HG03575 (cell line): ENCODE data around the gene OSBP2.

ENCODE experiments used
- ATAC-seq: cut with Tn5 transposase; IDR thresholded peaks from one replicate; pipeline ENCODE4 v1.9.1; 2021; ENCODE audit not compliant: unreplicated experiment, insufficient number of reproducible peaks, low FRiP score; ENCODE audit errors: extremely low read depth

Gene OSBP2

DNA sequence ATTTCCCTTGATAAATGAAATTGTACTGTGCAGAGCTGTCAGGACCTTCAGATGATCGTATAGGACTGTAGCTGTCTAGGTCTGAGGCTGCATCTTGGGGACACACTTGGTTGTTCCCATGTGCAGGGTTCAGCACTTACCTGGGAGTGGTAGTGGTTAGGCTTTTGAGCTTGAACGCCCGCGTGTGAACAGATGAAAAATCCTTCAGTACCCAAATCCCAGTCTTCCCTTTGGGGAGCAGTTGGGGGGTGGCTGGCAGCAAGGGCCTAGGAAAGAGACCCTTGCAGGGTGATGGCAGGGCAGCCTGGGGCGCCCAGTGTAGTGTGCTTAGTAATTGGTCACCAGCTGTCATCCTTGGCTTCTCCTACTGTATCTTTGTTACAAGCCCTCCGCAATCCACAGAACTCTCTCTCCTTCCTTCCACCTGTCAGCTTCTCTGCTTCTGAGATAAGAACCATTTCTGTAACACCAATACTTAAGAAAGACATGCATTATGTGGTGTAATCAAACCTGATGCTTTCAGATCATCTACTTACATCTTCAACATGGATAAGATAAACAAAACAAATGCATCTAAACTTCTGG is 209.3 kb downstream of the OSBP2 start:
- no peak for ATAC-seq

DNA sequence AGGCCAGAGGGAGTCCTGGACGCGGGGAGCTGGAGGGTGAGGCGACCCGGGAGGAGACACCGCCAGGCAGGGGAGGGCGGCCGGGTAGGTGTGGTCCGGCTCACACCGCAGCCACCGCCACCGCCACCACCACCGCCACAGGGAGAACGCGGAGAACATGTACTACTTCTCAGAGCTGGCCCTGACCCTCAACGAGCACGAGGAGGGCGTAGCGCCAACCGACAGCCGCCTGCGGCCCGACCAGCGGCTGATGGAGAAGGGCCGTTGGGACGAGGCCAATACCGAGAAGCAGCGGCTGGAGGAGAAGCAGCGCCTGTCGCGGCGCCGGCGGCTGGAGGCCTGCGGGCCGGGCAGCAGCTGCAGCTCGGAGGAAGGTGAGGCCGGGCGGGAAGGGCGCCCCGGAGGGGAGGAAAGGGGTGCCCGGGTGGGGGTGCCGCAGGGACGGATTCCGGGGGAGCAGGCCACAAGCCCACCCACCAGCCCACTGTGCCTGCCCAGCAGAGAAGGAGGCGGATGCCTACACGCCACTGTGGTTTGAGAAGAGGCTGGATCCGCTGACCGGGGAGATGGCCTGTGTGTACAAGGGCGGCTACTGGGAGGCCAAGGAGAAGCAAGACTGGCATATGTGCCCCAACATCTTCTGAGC is 211.1 kb downstream of the OSBP2 start:
- no peak for ATAC-seq

DNA sequence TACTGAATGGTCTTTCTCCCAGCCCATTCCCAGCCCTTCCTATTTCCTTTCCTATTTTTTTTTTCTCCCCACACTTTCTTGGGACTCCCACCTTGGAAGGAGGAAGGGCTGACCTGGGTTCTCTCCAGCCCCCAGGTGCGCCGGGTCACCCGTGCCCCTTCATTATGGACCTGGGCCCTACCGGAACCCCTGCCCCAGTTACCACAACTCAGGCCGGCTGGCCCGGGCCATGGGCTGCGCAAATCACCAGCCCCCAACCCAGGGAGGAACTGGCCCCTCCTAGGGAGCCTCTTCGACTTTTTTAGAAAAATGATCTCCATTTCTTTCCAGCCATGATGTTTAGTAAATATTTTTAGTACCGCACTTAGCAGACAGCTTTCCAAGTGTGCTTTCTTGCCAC is 211.7 kb downstream of the OSBP2 start:
- no peak for ATAC-seq

DNA sequence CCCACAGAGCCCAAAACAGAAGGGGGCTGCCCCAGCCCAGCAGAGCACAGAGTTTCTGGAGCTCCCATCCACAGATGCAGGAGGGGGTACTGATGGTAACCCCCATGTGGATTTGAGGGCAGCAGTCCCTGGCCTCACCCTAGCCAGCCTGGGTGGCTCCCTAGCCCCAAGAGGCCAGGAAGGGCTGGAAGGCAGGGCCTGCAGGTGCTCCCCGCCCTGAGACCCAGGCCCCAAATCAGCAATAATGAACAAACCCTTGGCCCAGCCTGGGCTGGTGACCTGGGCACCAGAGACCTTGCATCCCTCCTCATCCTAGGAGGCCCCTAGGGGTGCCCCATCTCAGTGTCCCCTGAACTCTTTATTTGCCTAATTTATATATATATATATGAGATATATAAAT is 212.3 kb downstream of the OSBP2 start:
- no peak for ATAC-seq

DNA sequence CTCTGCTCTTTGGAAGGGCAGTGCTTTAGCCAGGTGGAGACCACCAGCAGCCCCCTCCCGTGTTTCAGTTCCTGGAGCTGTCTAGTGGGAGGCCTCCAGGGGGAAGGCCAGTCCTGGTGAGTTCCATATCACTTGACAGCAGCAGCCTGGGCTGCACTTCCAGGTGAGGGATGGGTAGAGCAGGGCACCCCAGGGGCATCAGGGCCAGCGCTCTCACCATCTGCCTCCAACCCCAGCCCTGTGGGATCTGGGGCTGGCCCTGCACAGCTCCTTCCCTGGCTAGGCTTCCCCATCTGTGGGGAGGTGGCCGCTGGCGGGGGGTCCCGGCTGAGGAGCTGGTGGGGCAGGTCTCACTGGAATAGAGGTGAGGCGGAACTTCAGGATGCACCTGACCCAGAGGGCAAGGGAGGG is 213.4 kb downstream of the OSBP2 start:
- no peak for ATAC-seq

DNA sequence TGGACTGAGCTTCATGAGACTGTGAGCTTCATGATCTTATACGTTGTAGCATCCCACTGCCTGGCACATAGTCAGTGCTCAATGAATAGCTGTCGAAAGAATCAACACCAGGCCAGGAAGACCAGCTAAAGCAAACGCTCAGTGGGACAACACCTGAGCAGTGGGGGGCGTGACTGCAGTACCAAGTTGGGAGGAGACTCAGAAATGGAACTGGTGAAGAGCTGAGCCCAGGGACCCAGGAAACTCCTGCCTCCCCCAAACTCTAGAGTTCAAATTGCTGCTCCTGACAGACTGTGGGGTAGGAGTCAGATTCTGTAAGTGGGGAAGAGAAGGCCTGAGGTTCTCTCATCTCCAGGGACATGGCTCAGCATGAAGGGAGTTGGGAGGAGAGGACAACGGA is 214.6 kb downstream of the OSBP2 start:
- no peak for ATAC-seq

DNA sequence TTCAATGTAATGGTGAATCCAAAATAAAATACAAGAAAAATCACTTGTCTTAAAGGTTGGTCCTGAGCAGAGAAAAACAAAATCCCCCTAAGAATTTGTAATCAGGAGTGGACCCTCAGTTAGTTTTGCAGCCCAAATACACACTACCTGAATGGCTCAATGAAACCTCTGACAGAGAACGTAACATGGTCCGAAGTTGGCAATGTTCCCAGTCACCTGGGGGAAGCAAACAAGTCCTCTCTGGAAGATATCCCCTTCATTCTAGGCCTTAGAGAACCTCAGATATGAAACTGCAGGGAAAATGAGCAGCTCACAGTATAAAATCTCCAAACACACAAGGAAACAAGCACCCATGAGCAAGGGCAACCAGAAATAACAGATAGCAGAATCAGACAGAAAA is 215.7 kb downstream of the OSBP2 start:
- no peak for ATAC-seq

DNA sequence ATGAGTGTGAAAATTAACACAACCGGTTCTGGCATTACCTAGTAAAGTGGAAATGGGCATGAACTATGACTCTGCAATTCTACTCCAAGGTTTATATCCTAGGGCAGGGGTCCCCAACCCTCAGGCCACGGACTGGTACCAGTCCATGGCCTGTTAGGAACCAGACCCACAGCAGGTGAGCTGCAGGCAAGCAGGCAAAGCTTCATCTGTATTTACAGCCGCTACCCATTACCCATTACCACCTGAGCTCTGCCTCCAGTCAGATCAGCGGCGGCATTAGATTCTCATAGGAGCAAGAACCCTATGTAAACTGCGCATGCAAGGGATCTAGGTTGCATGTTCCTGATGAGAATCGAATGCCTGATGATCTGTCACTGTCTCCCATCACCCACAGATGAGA is 224.1 kb downstream of the OSBP2 start:
- ATAC-seq = no peak

DNA sequence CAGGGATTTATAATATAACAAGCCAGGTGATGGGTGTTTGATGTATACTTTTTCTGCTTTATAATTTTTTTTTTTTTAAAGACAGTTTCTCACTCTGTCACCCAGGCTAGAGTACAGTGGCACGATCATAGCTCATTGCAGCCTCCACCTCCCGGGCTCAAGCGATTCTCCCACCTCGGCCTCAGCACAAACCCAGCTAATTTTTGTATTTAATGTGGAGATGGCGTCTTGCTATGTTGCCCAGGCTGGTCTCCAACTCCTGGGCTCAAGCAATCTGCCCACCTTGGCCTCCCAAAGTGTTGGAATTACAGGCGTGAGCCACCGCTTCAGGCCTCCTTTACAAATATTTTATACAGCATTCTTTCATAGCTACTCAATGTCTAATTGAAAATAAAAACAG is 225.3 kb downstream of the OSBP2 start:
- ATAC-seq = no peak

DNA sequence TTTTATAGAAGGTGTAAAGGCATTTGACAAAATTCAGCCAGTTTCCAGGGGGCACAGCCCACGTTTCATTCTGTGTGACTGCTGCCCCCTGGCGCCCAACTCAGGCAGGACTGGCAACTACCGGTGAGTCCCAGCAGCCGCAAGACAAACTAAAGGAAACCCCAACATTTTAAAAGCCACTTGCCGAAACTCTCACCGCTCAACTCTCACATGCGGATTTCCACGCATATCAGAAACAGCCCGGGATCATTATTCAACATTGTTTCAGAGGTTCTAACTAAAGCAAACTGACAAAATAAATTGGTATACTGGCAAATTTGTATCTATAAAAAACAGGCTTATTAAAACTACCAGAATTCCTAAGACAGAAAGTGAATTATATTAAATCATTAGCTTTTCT is 225.7 kb downstream of the OSBP2 start:
- ATAC-seq = no peak

DNA sequence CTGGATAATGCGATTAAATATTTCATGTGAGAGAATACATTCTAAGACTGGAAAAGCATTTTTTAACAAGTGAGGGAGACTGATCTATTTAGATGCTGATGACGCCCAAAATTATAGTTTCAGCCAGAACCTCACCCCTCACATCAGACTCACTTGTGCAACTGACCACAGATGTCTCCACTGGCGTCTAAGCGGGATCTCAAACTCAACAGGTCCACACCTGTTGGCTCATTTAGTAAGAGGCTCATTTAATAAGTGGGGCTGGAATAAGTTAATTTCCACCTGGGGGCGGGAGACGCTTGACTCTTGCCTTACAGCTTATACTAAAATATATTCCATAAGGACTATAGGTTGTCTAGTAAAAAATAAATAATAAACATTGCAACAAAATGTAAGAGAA is 226.4 kb downstream of the OSBP2 start:
- ATAC-seq = no peak

DNA sequence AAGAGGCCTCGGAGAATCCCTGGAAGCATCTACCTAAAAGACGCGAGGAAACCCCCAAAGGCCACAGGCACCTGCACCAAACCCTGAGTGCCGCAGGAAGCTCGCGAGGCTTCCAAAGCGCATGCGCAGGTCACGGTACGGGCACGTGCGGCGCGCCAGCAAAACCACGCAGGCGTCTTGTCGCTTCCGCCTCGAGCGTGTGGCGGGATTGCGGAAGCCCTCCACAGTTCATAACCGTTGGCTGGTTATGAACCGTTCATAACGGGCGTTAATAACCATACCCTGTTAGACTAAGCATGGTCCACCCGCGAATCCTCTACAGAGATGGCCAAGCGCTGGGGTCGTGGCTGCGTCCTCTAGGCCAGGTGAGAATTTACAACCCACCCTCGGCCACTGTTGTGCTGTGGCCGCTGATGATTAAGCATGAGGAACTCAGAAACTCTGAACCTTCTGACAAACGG is 227.5 kb downstream of the OSBP2 start:
- ATAC-seq = no peak

DNA sequence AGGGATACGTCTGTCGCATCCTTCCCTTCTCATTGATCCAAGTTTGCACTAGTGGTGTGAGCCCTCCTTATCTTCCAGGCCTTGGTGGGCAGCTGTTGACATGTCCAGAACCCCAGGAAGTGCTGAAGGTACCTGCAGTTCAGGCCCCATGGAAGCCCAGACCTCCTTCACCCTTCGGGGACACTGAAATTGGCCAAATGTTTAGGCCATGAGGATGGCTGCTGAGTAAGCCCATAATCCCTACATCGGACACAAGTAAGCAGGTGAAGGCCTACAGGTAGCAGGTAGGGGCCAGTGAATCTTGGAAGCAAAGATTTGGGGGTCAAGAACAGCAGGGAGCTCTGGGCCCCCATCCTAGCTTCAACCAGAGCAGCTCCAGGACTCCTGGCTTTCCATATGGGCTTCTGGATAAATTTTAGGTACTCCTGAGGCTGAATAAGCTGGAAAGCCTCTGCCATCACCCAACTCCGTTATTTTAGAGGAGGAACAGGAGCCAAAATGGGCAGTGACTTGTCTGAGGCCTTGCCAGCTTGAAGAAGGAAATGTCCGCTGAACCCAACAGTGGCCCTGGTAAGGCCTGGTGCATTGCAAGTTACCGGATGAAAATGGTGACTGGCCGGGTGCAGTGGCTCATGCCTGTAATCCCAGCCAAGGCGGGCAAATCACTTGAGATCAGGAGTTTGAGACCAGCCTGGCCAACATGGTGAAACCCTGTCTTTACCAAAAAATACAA is 228.7 kb downstream of the OSBP2 start:
- ATAC-seq = no peak

DNA sequence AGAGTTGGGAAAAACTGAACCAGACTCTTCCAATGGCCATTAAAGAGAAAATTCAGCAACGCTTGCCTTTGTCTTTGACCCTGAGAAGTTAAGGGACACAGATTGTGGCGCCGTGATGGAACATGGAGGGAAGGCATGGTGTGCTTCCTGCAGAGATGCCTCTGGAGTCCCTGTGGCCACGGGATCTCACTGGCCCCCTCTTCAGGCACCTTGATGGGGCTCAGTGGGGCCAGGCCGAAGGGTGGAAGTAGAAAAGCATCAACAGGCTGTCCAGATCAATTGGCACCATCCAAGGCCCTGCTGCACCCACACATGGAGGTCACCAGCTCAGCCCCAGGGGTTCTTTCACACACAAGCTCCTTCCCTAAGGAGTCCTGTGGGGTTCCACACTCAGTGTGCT is 231.0 kb downstream of the OSBP2 start:
- ATAC-seq = no peak

DNA sequence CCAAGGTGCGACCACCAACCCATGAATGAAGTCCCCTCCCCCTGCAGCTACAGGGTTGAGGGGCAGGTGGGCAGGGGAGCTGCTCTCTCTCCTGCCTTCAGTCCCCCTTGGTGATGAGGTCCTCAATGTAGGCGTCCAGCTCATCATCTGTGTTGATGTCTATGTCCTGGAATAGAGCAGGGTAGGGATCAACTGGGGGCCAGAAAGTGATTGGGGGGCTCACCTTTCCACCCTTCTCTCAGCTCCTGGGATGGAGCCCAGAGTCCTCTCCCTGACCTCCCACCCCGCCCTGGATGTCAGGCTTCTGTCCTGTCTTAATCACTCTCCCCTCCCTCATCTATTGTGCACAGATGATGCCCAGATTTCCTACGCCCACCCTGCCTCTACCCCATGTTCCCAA is 232.0 kb downstream of the OSBP2 start:
- ATAC-seq = no peak

DNA sequence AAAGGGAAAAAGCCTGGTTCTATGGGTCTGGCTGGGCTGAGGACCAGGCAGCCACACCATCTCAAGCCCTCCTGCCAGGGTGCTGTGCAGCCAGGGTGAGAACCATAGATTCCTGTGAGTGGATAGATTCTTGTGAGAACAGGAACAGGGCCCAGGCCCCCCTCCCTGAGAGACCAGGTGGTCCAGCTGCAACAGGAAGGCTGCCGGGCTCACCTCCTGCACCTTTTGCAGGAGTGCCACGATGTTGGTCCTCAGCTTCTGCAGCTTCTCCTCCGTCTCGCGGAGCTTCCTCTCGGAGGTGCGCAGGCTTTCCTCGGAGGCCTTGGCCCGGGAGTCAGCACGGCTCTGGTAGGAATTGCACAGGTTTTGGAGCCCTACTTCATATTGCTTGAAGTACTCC is 233.1 kb downstream of the OSBP2 start:
- no peak for ATAC-seq

DNA sequence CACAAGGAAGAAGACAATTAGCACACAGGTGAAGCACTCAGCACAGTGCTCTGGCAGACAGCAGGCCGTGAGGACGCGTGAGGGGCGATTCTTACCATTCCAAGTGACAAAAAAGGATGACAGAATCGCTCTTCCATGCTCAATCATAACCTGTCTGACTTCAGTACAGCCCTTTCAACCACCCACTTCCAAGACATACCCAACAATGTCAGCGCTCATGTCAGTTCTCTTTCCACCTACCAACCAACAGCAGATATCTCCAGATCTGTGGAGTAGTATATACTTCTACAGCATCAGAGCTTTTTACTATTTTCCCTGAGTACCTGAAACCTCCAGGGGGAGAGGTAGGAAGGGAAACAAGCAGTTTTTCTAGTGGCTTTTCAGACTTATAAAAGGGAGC is 233.7 kb downstream of the OSBP2 start:
- ATAC-seq = no peak

DNA sequence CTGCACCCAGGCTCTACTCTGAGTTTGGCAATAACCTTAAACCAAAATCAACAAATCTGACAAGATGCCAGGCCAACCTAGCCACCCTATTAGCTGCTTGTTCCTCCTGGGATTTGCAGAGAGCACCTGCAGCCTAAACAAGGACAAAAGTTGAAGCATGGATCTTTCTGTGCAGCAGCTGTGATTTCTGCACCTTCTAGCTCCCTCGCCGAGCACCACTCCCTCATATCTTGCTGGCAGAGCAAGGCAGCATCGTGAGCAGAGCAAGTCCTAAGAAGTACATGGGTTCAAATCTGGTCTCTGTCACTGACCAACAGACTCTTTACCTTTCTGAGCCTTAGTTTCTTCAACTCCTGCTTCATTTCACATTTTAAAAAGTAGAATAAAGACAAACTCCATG is 235.6 kb downstream of the OSBP2 start:
- ATAC-seq = no peak

DNA sequence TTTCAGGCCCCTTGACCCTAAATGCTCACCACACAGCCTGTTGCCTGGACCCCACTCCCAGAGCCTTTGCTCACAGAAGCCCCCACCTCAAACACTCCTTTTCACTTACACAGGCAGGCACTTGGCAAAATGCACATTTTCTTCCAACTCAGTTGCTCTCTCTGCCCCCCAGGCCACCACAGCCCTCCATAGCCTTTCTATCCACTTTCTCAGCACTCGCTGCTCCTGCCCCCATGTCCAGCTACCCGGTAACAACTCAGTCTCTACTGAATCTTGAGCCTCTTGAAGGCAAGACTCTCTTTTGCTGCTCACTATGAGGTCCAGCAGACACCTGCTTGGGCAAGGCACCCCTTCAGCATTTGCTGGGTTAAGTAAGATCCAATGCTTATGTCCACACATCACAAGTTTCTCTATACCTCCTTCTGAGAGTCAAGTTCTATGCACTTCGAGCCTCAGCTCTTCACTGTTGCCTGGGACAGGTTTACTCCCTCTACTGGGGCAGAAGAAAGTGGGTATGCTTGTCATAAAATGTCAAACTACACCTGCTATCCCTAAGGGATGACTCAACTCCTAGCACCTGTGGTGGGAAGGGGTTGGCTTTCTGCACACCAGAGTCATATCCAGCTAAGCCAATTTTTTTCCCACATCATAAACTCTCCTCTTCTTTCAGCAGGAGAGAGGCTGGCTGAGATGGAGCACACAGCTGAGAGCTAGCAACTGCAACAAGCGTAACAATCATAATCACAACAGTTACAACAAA is 237.0 kb downstream of the OSBP2 start:
- no peak for ATAC-seq

DNA sequence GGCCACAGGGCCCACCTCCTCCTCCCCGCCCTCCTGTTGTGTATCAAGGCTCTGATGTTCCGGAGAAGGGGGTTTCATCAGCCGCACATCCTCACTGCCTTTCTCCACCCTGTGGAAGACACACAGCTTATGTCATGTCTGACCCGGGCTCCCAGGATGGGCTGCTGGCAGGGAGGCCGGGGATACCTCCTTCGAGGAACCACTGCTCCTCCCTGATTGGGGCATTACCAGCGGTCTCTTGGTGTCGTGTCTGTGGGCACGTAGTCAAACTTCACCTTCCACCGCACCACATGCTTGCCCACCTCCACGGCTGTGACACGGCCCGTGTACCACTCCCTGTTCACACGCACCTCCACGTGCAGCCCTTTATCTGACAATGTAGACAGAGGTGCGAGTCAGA is 238.0 kb downstream of the OSBP2 start:
- no peak for ATAC-seq
